KOPT-K1 (cell line): Measurements from ENCODE around the gene CRKL.

ENCODE experiments used
- H3K27ac ChIP-seq: fragments of 200-600 bp; sonication (generic); 2 replicates; pipeline ENCODE4 v1.5.1; 2016; ENCODE audit warnings: antibody characterized with exemption, mild to moderate bottlenecking, low read depth, low read length; ENCODE audit not compliant: poor library complexity, severe bottlenecking
- H3K36me3 ChIP-seq: fragments of 200-600 bp; sonication (generic); 2 replicates; pipeline ENCODE4 v1.5.1; 2017; ENCODE audit warnings: antibody characterized with exemption, mild to moderate bottlenecking, low read length, moderate library complexity; ENCODE audit not compliant: insufficient read depth
- H3K9me3 ChIP-seq: fragments of 200-600 bp; sonication (generic); 2 replicates; pipeline ENCODE4 v1.5.1; 2017; ENCODE audit warnings: antibody characterized with exemption, low read length, mild to moderate bottlenecking; ENCODE audit not compliant: insufficient read depth, poor library complexity, severe bottlenecking

The CRKL gene

GRCh38 chr22:20994128-20994901, 77.1 kb downstream of the CRKL start:
- Histone ChIP-seq H3K36me3 (peaks cover 69% of the 10 kb centered on the region), H3K9me3 (no peaks in the 10 kb centered on the region), H3K27ac (no peak overlapping the region)

GRCh38 chr22:20994902-20995241, 77.7 kb downstream of the CRKL start:
- H3K36me3 ChIP-seq = peaks cover 74% of the 10 kb centered on the region
- no peak overlapping the region for H3K27ac ChIP-seq
- no peaks in the 10 kb centered on the region for H3K9me3 ChIP-seq

GRCh38 chr22:20995329-20996030, 78.3 kb downstream of the CRKL start:
- Histone ChIP-seq H3K9me3 (no peaks in the 10 kb centered on the region), H3K36me3 (peaks cover 79% of the 10 kb centered on the region), H3K27ac (no peak overlapping the region)

GRCh38 chr22:20996031-20996410, 78.8 kb downstream of the CRKL start:
- H3K27ac ChIP-seq = no peak overlapping the region
- no peaks in the 10 kb centered on the region for H3K9me3 ChIP-seq
- peaks cover 76% of the 10 kb centered on the region for H3K36me3 ChIP-seq

- no peak overlapping the region for H3K27ac ChIP-seq
- peaks cover 67% of the 10 kb centered on the region for H3K36me3 ChIP-seq
- no peaks in the 10 kb centered on the region for H3K9me3 ChIP-seq
Measured at GRCh38 chr22:20996598-20997535, 79.7 kb downstream of the CRKL start.

GRCh38 chr22:20997536-20998257, 80.5 kb downstream of the CRKL start:
- peaks cover 59% of the 10 kb centered on the region for H3K36me3 ChIP-seq

GRCh38 chr22:20998411-20999336, 81.5 kb downstream of the CRKL start:
- Histone ChIP-seq H3K36me3 (peaks cover 52% of the 10 kb centered on the region), H3K9me3 (no peaks in the 10 kb centered on the region), H3K27ac (no peak overlapping the region)

More at GRCh38 chr22:20997536-20998257, 80.5 kb downstream of the CRKL start:
- H3K27ac ChIP-seq = no peak overlapping the region
- no peaks in the 10 kb centered on the region for H3K9me3 ChIP-seq

- H3K27ac ChIP-seq = peak overlapping the region; percentile 91
- peaks cover 52% of the 10 kb centered on the region for H3K36me3 ChIP-seq
- no peaks in the 10 kb centered on the region for H3K9me3 ChIP-seq
Measured at GRCh38 chr22:20999350-21000206, 82.4 kb downstream of the CRKL start.

- Histone ChIP-seq H3K36me3 (peaks cover 52% of the 10 kb centered on the region), H3K27ac (peak overlapping the region; percentile 91), H3K9me3 (no peaks in the 10 kb centered on the region)
Measured at GRCh38 chr22:21000207-21000986, 83.2 kb downstream of the CRKL start.

- H3K9me3 ChIP-seq = no peaks in the 10 kb centered on the region
- peaks cover 46% of the 10 kb centered on the region for H3K36me3 ChIP-seq
- peak overlapping the region; percentile 91 for H3K27ac ChIP-seq
Measured at GRCh38 chr22:21000987-21001600, 83.9 kb downstream of the CRKL start.

GRCh38 chr22:21001601-21002325, 84.6 kb downstream of the CRKL start, which contains the start of gene THAP7:
THAP7 (minus strand) TSS chr22:21002118; CDS start chr22:21001911, 207 bp downstream.
- H3K9me3 ChIP-seq = no peaks in the 10 kb centered on the region
- H3K27ac ChIP-seq = peak within 1 kb of the TSS; percentile 91
- peaks cover 39% of the 10 kb centered on the region for H3K36me3 ChIP-seq
